ES-I3 (cell line): Measurements from ENCODE around the gene NUTM2F.
"Not testable (repeated sequence)": the region's sequence is repeated elsewhere in the genome, so short reads cannot be mapped to it uniquely, and the experiment has no call there.

Experiments used
- H3K36me3 ChIP-seq: 2 replicates; pipeline ENCODE4 v1.6.1; 2013; ENCODE audit warnings: mild to moderate bottlenecking, low read length, control low read depth, moderate library complexity; ENCODE audit not compliant: insufficient read depth
- H3K4me1 ChIP-seq: 2 replicates; pipeline ENCODE4 v1.6.1; 2013; ENCODE audit warnings: mild to moderate bottlenecking, control low read depth, low read length; ENCODE audit not compliant: insufficient read depth
- H3K9ac ChIP-seq: 2 replicates; pipeline ENCODE4 v1.6.1; 2013; ENCODE audit warnings: low read depth, mild to moderate bottlenecking, low read length, moderate library complexity
- H3K9me3 ChIP-seq: 2 replicates; pipeline ENCODE4 v1.6.1; 2013; ENCODE audit warnings: mild to moderate bottlenecking, low read length, moderate library complexity; ENCODE audit not compliant: control insufficient read depth, insufficient read depth

Gene NUTM2F, protein sequence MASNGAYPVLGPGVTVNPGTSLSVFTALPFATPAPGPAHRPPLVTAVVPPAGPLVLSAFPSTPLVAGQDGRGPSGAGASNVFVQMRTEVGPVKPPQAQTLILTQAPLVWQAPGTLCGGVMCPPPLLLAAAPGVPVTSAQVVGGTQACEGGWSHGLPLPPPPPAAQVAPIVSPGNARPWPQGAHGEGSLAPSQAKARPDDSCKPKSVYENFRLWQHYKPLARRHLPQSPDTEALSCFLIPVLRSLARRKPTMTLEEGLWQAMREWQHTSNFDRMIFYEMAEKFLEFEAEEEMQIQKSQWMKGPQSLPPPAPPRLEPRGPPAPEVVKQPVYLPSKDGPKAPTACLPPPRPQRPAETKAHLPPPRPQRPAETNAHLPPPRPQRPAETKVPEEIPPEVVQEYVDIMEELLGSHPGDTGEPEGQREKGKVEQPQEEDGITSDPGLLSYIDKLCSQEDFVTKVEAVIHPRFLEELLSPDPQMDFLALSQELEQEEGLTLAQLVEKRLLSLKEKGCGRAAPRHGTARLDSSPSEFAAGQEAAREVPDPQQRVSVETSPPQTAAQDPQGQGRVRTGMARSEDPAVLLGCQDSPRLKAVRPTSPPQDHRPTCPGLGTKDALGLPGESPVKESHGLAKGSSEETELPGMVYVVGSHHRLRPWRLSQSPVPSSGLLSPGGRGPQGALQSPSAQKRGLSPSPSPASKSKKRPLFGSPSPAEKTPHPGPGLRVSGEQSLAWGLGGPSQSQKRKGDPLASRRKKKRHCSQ

DNA sequence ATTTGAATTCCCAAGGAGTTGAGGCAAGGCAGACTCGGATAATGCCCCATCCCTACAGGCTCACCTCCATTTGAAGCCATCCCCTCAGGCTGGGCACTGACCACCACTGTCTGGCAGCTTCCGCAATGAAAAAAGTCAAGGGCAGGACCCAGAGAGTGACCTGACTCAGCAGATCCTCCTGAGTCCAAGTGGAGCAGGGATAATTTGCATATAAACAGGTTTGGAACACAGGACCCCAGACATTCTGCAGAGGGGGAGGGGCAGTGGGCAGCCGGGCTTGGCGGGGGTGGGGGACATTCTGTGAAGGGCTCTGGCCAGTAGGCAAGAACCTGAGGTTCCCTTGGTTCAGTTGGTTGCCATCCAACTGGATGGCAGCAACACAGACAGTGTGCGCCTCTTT, at the start of gene NUTM2F:
Gene NUTM2F (minus strand): TSS at position 101 of the 400 bp plus-strand sequence. CDS start 21 bp downstream, at position 80.
- H3K9ac ChIP-seq, H3K4me1 ChIP-seq, H3K36me3 ChIP-seq, H3K9me3 ChIP-seq: not testable (repeated sequence)

DNA sequence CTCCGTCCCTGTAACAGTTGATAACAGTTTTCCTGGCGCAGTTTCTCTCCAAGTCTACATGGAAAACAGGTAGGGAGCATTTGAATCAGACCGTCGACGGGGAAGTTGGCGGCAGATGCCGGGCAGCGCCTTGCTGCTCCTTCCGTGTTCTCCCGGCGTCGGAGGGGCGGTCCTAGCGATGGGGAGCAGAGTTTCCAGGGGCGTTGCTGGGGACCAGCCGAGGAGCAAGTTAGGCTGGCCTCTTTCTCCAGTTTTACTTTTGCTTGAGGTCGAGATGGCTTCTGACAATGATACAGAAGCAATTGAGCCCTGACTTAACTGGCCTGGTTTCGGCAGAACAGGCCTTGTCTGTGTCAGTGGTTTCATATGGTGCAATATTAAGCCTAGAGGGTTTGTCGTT, 46.8 kb upstream of the NUTM2F start:
- H3K36me3 ChIP-seq, H3K9me3 ChIP-seq, H3K4me1 ChIP-seq: not testable (repeated sequence)
- H3K9ac ChIP-seq: peak overlapping the region; percentile 47; the same call in 1 of the 2 replicates

DNA sequence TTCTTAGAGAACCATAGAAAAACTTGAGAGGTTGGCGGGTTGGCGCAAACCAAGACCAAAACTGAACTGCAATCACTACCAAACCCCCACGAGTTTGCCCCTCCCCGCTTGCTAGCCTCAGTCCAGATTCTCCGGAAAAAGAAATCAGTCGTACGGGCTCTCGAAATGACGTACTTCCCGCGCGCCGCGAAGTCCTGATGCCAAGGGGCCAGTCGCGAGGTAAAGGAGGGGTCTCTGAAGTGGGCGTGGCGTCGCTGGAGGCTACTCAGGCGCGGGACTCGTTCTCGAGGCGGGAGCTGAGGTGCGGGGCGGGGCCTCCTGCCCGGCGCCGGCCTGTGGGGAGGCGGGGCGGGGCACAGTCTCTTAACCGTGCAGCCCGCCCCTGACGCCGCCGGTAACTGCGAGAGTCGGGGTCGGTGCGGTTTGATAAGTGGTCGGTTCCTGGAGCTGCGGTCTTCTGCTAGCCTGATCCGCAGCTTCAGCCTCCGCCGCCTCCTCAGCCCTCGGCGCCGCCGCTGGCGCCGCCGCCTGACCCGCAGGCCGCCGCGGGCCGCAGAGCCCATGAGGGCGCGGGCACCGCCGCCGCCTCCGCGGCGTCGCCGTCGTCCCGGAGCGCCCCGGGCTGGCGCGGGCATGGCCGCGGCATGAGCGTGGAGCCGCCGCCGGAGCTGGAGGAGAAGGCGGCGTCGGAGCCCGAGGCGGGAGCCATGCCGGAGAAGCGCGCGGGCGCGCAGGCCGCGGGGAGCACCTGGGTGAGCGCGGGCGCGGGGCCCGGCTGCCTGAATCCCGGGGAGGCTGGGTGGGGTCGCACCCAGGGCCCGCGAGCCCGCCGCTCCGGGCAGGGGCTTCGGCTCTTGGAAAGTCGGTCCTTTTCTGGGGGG, 46.0 kb upstream of the NUTM2F start:
- not testable (repeated sequence) for H3K9me3 ChIP-seq, H3K4me1 ChIP-seq, H3K36me3 ChIP-seq
- peak overlapping the region; percentile 59 for H3K9ac ChIP-seq

DNA sequence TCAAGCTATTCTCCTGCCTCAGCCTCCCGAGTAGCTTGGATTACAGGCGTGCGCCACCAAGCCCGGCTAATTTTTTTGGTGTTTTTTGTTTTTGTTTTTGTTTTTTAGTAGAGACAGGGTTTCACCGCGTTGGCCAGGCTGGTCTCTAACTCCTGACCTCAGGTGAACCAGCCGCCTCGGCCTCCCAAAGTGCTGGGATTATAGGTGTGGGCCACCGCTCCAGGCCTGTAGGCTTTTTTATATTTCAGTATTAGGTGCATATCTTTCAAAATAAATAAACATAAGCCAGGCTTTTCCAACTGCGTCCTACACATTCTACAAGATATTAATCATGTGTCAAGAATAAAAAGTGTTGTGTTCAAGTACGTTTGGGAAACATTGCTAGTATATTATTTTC, 45.3 kb upstream of the NUTM2F start:
- not testable (repeated sequence) for H3K4me1 ChIP-seq, H3K36me3 ChIP-seq, H3K9me3 ChIP-seq
- H3K9ac ChIP-seq: peak overlapping the region; percentile 59

DNA sequence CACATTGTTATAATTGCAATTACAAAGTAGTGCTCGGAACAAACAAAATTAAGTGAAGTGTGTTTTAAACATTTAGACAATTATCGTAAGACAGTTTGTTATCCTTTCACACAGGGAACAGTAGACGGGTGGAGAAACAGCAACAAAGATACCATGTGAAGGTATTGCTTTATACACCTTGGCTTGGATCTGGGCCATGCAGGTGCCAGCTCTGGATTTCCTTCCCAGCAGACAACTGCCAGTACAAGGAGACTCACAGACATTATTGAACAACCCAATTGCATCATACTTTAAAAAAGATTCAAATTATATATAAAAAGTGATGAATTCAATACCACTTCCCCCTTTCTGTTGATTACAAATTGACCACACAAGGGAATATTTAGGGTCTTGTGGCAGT, 41.8 kb upstream of the NUTM2F start:
- not testable (repeated sequence) for H3K36me3 ChIP-seq, H3K9ac ChIP-seq, H3K4me1 ChIP-seq, H3K9me3 ChIP-seq

DNA sequence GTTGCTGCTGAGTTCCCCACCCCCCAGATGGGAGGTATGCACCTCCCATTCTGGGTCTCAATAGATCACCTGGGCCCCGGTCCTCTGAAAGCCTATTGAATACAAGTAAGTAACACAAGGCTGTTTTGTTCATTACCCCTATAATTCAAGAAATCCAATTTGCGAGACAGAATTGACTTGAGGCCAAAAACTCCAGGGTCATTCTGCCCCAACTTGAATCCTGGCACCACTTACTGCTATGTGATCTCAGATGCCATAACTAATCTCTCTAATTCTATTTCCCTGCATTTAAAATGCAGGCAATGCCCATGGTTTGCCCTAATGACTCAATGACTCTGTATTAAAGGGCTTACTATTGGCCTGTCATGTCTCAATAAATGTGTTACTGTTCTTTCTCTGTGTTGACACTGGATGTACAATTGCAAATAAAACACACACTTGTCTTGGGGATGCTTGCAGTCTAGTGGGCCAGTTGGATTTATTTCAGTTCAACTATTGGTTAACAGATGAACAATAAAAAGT, 35.7 kb upstream of the NUTM2F start:
- not testable (repeated sequence) for H3K9ac ChIP-seq, H3K36me3 ChIP-seq, H3K4me1 ChIP-seq, H3K9me3 ChIP-seq

DNA sequence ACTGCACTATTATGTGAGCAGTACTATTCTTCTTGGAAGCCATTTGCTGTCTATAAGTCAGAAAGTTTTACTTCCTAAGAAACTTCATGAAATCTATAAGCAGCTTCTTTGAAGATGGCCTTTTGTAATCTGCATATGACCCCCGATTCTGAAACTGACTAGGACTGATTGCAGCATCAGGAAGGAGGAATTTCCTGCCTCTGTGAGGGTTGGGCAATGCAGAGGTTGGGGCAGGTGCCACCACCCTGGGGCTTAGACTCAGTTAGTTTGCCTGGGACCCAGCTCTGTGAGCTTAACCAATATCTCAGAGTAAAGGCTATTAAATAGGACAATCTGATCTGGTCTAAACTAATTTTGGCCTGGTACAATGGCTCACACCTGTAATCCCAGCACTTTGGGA, 28.7 kb upstream of the NUTM2F start:
- not testable (repeated sequence) for H3K9me3 ChIP-seq, H3K36me3 ChIP-seq, H3K9ac ChIP-seq, H3K4me1 ChIP-seq

DNA sequence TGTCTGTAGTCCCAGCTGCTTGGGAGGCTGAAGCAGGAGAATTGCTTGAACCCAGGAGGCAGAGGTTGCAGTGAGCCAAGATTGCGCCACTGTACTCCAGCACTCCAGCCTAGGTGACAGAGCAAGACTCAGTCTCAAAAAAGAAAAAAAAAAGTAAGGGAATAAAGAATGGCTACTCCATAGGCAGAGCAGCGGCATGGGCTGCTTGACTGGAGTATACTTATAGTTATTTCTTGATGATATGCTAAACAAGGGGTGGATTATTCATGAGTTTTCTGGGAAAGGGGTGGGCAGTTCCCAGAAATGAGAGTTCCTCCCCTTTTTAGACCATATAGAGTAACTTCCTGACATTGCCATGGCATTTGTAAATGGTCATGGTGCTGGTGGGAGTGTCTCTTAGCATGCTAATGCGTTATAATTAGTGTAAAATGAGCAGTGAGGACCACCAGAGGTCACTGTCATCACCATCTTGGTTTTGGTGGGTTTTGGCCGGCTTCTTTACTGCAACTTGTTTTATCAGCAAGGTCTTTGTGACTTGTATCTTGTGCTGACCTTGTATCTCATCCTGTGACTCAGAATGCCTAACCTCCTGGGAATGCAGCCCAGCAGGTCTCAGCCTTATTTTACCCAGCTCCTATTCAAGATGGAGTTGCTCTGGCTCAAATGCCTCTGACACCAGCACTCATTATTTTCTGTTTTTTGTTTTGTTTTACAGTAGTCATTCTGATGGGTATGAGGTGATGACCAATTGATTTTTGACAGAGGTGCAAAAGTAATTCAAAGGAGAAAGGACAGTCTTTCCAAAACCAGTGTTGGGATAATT, 23.7 kb upstream of the NUTM2F start:
- not testable (repeated sequence) for H3K9me3 ChIP-seq, H3K4me1 ChIP-seq, H3K36me3 ChIP-seq, H3K9ac ChIP-seq

DNA sequence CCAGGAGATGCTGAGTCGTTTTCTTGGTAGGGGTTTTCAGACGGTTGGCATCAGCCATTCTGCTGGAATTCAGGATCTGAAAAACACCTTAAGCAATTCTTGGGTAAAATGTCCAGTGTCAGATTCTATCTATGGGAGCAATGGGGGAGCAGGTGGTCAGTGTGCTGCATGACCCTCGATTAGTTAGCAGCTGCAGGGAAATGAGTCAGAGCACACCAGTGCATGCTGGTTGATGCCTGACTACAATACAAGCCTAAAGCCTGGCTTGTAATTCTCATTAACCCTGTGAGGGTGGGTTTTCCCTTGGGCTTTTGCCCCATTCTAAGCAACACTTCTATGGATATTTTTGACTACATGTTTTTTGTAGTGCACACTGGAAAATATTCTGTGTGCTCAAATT, 20.3 kb upstream of the NUTM2F start:
- not testable (repeated sequence) for H3K9me3 ChIP-seq, H3K9ac ChIP-seq, H3K36me3 ChIP-seq, H3K4me1 ChIP-seq

DNA sequence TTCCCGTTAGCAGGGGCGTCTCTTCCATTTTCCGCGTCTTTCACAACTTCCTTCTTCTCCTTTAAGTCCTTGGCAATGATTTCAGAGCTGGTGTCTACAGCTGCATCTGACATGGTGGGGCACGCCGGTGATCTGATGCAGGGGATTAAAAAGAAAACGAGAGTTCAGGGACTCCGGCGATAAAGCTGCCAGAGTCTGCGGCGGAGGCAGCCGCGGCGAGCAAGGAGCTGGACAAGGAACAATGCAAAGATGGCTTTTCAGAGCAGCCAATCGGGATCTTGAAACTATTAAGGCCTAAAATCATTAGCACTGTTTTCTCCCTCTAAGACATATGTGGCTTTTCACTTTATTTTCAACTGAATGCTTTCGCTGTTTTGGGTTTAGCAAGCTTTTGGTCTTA, 19.0 kb upstream of the NUTM2F start:
- H3K4me1 ChIP-seq: not testable (repeated sequence)

DNA sequence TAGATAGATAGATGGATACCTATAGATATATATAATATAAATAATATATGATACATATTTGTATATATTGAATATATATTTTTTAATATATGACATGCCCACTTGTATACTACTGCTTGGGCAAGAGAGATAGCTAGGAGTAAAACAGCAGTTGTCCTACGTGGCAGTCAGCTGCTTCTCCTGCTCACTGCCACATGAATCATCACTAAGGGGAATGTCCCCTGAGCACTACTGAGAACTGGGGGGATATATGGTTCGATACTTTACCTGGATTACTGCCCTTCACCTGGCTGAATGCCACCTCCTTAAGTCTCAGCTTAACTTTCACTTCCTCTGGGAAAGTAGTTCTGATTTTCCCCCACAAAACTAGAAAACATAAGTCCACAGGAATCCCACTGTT, 13.3 kb upstream of the NUTM2F start:
- H3K9ac ChIP-seq, H3K36me3 ChIP-seq, H3K9me3 ChIP-seq, H3K4me1 ChIP-seq: not testable (repeated sequence)

More for the DNA sequence above, 19.0 kb upstream of the NUTM2F start:
- H3K9ac ChIP-seq, H3K9me3 ChIP-seq, H3K36me3 ChIP-seq: not testable (repeated sequence)

DNA sequence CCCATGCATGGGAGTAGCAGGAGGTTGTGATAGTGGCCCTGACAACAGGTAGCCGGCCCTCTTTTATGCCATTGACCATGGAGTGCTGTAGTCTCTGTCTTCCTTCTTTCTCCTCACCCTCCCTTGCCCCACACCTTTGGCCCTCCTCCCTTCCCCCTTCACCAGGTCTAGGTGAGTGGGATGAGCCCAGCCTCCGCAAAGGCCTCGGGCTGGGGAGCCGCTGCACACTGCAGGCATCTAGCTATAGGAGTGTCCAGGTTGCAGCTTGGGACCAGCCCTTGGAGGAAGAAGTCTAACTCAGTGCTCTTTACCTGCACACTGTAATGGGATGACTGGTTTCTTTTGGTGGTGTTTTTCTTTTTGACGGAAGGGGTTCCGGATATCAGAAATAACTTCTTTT, 12.3 kb upstream of the NUTM2F start:
- not testable (repeated sequence) for H3K4me1 ChIP-seq, H3K9ac ChIP-seq, H3K36me3 ChIP-seq, H3K9me3 ChIP-seq

DNA sequence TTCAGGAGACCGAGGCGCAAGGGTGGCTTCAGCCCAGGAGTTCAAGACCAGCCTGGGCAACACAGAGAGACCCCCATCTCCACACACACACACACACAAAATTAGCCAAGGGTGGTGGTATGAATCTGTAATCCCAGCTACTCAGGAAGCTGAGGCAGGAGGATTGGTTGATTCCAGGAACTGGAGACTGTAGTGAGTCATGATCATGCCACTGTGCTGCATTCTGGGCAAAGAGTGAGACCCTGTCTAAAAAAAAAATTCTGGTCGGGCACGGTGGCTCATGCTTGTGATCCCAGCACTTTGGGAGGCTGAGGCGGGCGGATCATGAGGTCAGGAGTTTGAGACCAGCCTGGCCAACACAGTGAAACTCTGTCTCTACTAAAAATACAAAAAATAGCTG, 11.2 kb upstream of the NUTM2F start:
- H3K4me1 ChIP-seq, H3K9me3 ChIP-seq, H3K36me3 ChIP-seq, H3K9ac ChIP-seq: not testable (repeated sequence)

DNA sequence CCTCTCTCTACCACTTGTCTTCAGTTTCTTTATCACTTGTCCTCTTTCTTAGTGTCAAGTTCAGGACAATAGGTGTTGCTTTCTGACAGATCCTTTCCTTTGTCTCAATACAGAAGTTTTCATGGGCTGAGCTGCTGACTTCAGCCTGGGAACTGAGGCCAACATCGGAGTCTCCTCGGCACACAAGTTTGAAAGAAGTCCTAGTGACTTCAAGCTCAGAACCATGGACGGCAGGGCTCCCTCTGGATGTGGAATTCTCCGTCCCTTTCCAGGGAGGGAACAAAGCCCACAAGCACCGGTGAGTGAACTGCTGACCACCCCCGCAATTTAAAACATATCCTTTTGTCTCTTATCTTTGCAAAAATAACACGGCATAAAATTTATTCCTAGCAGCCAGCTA, 10.3 kb upstream of the NUTM2F start:
- H3K4me1 ChIP-seq, H3K36me3 ChIP-seq, H3K9ac ChIP-seq, H3K9me3 ChIP-seq: not testable (repeated sequence)
